ENCODE results near the gene NIPBL.
"Not testable (repeated sequence)": the region's sequence is repeated elsewhere in the genome, so short reads cannot be mapped to it uniquely, and the experiment has no call there.

Gene NIPBL

DNA sequence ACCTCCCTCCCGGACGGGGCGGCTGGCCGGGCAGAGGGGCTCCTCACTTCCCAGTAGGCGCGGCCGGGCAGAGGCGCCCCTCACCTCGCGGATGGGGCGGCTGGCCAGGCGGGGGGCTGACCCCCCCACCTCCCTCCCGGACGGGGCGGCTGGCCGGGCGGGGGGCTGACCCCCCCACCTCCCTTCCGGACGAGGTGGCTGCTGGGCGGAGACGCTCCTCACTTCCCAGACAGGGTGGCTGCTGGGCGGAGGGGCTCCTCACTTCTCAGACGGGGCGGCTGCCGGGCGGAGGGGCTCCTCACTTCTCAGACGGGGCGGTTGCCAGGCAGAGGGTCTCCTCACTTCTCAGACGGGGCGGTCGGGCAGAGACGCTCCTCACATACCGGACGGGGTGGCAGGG is 136.6 kb downstream of the NIPBL start:
- FAIRE-seq; DNase-seq (ENCODE audit: insufficient read length, low spot score): not testable (repeated sequence)

DNA sequence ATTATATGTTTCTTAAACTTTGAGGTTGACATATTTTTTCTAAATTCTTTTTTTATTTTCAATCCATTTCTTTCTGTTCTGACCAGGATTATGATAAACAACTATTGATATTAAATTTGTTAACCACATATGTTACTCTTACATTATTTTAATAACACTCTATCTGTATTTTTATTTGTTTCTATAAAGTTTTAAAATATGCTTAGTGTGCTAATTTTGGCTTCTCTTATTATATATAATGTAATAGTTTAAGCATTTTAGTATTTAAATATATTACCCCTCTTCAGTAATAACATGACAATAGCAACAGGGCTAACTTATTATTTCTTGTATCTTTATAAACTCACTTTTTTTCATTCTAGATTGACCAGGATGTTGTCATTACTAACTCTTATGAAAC is 137.8 kb downstream of the NIPBL start:
- FAIRE-seq (no peak), DNase-seq (ENCODE audit: insufficient read length, low spot score) (no peak)

DNA sequence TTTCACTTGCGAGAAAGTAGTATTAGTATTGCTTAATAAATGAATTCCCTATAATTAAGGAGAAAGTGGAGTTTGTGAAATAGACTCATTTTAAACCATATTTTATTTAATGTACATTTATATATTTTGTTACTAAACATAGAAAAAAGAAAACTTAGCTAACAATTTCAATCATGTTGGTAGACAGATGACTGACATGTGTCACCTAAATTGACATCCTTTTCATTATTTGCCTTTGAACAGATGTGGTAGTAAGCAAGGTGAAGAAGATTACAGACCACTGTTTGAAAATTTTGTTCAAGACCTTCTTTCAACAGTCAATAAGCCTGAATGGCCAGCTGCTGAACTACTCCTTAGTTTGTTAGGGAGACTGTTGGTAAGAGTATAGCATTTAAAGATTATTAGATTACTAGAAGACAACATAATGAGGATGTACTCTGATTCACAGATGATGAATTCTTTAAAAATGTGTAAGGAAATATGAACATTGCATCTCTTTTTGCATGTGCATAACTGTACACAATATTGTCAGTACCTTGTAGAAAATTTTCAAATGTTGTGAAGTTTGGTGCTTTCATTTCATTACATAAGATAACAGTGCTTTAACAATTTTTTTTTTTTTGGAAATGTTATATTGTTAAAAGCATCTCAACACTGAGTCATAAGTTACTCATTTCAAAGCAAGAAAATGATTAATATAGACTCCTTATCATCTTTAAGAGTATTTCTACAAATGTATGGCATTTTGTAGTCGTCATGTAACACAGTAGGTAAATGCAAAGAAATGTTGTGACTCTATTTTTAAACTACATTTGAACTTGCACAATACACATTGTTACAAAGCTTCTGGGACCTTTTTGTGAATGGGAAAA is 139.5 kb downstream of the NIPBL start:
- no peak for DNase-seq (ENCODE audit: insufficient read length, low spot score)
- no peak for FAIRE-seq

DNA sequence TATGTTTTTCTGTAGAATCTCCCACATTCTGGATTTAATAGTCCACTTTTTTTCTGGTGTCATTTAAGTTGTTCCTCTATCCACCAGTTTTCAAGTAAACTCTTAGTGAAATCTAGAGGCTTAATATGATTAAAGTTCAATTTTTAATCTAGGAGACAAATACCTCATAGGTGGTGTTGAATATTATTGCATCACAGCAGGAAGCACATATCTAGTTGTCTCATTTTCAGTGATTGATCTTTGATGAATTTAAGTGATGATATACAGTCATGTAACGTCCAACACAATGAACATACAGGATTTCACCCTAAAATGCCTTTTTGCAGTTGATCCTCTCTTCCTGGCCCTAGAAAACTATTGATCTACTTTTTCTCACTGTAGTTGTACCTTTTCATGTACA is 152.3 kb downstream of the NIPBL start:
- FAIRE-seq, result no peak

DNA sequence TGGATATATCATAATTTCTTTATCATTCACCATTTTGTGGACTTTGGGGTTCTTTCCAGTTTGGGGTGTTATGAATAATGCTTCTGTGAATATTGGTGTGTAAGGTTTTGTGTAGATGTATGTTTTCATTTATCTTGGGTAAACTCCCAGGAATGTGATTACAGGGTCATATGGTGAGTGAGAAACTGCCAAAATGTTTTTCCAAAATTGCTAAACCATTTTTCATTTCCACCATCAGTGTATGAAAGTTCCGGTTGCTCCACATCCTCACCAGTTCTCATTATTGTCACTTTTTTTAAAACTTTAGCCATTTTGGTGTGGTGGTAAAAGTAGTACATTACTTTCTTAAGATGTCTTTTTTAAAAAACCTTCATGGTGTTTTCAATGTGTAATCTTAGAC is 152.9 kb downstream of the NIPBL start:
- DNase-seq (ENCODE audit: insufficient read length, low spot score) (no peak), FAIRE-seq (no peak)

More for the DNA sequence above, 152.3 kb downstream of the NIPBL start:
- DNase-seq (ENCODE audit: insufficient read length, low spot score), result no peak

DNA sequence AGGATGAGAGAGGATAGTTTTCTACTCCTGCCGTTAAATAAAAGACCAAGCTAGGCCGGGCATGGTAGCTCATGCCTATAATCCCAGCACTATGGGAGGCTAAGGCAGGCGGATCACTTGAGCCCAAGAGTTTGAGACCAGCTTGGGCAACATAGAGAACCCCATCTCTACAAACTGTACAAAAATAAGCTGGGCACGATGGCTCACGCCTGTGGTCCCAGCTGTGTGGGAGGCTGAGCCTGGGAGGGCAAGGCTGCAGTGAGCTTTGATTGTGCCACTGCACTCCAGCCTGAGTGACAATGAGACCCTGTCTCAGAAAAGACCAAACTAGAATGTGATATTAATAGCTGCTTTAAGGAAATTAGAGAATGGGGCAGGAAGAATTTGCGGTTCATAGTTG is 158.4 kb downstream of the NIPBL start:
- FAIRE-seq, result no peak

DNA sequence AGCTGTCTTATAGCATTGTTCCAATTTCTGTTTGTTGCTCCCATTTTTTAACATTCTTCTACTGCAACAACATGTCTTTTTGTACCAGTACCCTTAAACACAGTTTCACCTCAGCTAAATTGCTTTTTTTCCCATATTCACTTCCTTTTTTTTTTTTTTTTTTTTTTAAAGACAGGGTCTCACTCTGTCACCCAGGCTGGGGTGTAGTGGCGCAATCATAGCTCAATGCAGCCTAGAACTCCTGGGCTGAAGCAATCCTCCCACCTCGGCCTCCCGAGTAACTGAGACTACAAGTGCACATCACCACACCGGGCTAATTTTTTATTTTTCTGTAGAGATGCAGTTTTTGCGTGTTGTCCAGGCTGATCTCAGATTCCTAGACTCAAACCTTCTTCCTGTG is 161.3 kb downstream of the NIPBL start:
- FAIRE-seq (no peak), DNase-seq (ENCODE audit: insufficient read length, low spot score) (no peak)

More for the DNA sequence above, 158.4 kb downstream of the NIPBL start:
- DNase-seq (ENCODE audit: insufficient read length, low spot score), result no peak

DNA sequence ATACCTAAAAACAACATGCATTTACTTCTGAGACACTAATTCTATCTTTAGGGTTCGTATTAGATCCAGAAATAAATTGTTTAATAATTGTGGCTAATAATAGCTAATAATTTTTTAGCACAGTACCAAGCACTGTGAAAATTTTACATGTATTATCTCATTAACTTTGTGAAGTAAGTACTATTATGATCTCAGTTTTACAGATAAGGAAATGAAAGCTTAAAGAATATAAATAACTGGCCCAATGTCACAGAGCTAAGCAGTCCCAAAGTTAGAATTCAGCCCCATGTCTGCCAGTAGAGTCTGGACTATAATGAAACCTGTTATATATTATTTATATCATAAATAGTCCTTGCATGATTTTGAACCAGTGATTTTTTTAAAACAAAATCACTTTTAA is 163.3 kb downstream of the NIPBL start:
- FAIRE-seq, result no peak

DNA sequence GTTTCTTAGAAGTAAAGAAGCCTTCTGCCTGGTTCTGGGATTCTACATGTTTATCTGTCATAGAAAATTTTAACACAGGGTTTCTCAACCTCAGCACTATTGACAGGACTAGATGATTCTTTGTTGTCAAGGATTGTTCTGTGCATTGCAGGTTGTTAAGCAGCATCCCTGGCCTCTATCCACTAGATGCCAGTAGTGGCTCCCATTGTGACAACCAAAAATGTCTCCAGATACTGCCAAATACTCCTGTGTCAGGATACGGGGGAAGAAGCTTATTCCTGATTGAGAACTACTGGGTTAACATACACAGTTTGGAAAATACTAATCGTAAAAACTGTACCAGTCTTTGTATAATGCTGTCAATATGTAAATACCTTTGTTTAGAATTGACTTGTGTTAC is 167.1 kb downstream of the NIPBL start:
- no peak for FAIRE-seq
- DNase-seq (ENCODE audit: insufficient read length, low spot score), result no peak

More for the DNA sequence above, 163.3 kb downstream of the NIPBL start:
- no peak for DNase-seq (ENCODE audit: insufficient read length, low spot score)

DNA sequence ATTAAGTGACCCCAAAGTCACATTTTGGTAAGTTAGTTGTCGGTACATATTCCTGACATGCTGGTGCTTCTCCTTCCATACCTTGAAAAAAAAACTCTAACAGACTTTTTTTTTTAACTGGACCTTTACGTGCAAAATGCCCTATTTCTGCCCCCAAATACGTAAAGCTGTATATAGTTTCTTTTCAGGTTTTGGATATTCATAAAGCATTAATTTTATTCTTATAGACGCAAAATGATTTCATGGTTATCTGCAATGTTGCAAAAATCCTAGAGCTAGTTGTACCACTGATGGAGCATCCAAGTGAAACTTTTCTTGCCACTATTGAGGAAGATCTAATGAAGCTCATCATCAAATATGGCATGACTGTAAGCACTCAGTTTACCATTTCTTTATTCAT is 167.6 kb downstream of the NIPBL start:
- FAIRE-seq, result no peak

DNA sequence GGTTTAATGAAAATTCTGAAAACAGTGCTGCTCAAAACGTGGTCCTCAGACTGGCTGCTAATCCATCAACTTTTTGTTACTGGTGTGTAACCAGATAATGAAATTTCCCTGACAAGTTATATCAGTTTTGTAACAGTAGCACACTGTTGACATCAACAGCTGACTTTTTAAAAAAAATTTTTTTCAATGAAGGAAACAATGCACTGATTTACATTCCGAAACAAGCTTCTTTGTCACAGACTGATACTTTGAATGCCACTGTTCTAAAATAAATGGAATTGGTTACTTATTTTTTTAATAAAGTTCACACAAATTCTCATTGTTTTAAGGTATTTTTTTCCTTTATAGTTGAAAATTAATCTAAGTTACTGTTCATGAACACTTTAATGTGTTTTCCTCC is 169.1 kb downstream of the NIPBL start:
- FAIRE-seq (no peak), DNase-seq (ENCODE audit: insufficient read length, low spot score) (no peak)

More for the DNA sequence above, 167.6 kb downstream of the NIPBL start:
- no peak for DNase-seq (ENCODE audit: insufficient read length, low spot score)

DNA sequence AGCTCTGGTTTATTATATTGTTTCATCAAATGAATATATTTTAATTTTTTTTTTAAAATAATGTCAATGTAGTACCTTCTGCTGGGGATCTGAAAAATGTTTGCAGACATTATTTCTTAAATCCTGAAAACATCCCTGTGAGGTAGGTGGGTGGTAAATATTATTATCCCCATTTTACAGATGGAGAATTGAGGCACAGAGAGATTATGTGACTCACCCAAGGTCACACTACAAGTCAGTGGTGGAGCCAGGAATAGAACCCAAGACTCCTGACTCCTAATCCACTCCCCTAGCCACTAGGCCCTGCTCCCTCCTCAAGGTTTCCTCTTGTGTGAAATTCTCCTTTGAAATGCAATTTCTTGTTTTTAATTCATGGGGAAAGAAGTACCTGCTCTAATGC is 171.4 kb downstream of the NIPBL start:
- no peak for FAIRE-seq
- DNase-seq (ENCODE audit: insufficient read length, low spot score), result no peak

DNA sequence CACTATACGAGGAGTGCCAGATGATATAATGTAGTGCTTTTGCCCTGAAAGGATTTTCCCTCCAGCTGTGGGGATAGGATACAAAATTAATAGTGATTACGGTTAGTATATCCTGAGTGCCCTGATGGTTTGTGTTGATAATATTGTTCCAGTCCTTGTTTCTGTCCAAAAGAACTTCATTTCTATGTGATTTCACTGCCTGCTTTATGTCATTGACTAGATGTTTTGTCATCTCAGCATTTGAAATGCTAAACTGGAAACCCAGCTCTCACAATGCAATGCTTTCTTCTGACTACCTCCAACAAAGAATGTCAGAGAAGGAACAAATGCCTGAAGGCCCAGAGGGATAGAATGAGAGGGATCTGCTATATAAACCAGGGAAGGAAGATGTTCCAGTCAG is 177.8 kb downstream of the NIPBL start:
- FAIRE-seq, result no peak
- DNase-seq (ENCODE audit: insufficient read length, low spot score), result no peak

DNA sequence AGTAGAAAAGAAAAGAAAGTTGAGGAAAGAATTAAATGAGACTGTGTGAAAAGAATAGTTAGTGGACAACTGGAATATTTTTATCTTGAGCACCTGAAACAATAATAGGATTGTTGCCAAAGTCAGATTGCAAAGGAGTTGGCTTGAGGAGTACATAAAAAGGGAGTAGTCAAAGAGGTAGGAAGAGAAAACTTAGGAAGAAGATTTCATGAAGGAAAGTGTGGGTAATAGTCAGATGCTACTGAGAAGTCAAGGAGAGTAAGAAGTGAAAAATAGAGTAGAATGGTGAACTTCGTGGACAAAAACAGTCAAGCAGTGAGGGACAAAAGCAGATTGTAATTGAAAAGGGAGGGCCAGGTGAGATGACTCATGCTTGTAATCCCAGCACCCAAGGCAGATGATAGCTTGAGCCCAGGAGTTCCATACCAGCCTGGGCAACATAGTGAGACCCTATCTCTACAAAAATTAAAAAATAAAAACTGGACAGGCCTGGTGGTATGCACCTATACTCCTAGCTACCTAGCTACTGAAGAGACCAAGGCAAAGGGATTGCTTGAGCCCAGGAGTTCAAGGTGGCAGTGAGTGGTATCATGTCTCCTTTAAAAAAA is 178.9 kb downstream of the NIPBL start:
- no peak for FAIRE-seq
- no peak for DNase-seq (ENCODE audit: insufficient read length, low spot score)

DNA sequence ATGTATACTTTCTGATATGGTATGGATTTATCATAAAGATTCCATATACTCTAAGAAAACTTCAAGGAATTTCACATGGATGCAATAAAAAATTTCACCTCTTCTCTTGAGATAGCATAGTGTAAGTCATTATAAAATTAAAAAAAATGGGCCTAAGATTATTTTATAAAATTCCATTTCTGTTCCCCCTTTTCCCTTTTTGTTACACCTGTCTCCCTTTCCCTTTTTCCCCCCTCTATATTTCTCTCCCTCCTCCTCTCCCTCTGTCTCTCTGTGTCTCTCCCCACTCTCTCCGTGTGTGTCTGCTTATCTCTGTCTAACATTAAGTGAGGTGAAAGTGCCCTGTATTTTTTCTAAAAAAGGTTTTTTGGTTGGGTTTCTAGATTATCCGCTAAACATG is 180.2 kb downstream of the NIPBL start:
- DNase-seq (ENCODE audit: insufficient read length, low spot score), result no peak
- FAIRE-seq, result no peak

DNA sequence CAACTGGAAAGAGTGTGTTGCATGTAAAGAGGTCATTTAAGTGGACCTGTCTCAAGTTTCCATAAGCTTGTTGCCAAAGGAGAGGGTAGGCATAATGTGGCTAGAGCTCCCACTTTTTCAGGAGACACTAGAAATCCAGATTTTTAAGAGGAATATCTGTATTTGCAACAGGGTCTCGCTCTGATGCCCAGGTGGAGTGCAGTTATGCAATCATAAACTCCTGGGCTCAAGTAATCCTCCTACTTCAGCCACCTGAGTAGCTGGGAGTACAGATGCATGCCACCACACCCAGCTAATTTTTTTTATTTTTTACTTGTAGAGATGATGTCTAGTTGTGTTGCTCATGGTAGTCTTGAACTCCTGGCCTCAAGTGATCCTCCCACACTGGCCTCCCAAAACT is 183.5 kb downstream of the NIPBL start:
- DNase-seq (ENCODE audit: insufficient read length, low spot score) (no peak), FAIRE-seq (no peak)

DNA sequence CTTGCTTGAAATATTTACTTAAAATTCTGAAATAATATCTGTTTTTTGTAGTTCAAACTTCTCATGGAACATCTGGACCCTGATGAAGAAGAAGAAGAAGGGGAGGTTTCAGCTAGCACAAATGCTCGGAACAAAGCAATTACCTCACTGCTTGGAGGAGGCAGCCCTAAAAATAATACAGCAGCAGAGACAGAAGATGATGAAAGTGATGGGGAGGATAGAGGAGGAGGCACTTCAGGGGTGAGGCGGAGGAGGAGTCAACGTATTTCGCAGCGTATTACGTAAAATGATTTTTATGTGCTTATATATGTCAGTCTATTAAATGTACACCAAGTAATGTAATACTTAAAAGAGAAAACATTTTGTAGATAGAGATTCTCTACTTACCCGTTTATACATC is 187.2 kb downstream of the NIPBL start:
- no peak for DNase-seq (ENCODE audit: insufficient read length, low spot score)
- FAIRE-seq, result no peak

DNA sequence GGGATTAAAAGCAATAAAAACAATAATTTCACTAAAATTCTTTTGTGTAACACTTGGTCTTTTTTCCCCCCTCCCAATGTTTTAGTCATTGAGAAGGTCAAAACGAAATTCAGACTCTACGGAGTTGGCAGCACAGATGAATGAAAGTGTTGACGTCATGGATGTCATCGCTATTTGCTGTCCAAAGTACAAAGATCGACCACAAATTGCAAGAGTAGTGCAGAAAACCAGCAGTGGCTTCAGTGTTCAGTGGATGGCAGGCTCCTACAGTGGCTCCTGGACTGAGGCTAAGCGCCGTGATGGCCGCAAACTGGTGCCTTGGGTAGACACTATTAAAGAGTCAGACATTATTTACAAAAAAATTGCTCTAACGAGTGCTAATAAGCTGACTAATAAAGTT is 187.9 kb downstream of the NIPBL start:
- DNase-seq (ENCODE audit: insufficient read length, low spot score) (no peak), FAIRE-seq (no peak)

DNA sequence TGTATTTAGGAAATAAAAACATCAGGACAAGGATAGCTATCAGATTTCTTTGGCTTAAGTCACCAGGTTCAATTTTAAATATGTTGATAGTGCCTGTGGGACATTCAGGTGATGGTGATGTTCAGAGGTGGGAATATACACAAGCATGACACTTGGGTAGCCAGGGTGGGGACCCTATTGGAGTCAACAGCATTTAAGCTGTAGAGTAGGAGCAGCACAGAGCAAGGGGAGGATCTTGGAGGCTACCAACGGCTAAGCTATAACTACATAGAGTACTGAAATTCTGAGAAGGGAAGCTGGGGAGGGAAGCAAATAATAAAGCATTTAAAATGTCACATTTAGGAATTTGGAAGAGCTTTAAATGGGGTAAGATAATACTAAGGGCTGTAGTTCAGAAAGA is 194.9 kb downstream of the NIPBL start:
- FAIRE-seq (no peak), DNase-seq (ENCODE audit: insufficient read length, low spot score) (no peak)

DNA sequence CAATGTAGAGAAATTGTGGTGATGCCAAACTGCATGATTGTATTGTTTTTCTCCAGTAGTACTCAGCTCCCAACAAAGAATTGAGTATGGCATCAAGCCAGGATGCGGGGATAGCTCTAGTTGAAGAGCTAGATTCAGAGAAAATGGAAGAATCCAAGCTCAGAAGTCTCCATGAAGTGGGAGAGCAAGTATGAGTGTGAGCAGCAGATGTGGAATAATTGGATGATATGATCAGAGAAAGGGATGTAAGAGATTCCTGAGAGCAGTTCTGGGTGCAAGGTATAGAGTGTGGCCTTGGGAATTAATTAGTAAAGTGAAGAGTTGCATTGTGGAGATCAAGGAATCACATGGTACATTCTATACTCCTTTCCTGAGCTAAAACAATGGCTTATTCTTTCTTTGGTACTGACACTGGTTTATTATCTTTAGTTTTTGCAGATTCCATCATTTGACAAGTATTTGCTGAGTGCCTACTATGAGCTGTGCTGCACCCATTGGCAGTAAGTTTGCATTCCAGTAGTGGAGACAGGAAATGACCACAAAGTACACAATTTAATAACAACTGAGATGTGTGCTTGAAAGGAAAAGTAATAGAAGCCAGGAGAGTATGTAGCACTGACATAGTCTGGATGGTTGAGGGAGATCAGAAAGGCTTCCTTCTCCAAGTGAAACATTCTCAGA is 195.5 kb downstream of the NIPBL start:
- DNase-seq (ENCODE audit: insufficient read length, low spot score), result no peak
- FAIRE-seq, result no peak

DNA sequence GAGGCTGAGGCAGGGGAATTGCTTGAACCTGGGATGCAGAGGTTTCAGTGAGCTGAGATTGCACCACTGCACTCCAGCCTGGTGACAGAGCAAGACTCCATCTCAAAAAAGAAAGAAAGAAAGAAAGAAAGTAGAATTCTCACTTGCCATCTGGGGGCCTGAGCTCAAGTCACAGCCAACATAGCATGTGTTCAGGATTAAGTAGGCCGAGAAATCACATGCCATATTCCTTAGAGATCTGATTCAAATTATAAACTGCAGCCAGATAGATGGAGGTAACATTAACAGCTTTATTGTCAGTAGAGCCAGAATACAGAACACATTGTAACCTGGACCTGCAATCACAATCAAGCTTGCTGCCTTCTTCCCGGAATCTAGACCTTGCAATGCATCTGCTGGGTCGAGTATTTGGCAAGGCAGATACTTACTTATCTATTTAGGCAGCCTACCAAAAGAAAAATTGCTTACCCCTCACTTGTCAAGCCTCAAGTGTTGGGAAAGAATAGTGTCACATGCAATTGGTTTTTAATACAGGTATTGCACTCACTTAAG is 198.9 kb downstream of the NIPBL start:
- no peak for DNase-seq (ENCODE audit: insufficient read length, low spot score)
- no peak for FAIRE-seq
